Ovary (tissue), 3 donors: ENCODE results near the gene KRTAP10-2.

ENCODE experiments used
- POLR2A ChIP-seq: fragments of 450-650 bp; IDR thresholded peaks from one replicate; pipeline ENCODE4 v1.6.1; 2017; ENCODE audit warnings: antibody characterized with exemption, mild to moderate bottlenecking, moderate library complexity
- TF ChIP-seq, protein P1 (sequence below), 3 donors: fragments of 450-650 bp in 2 of 3; fragments of 200-600 bp in 1 of 3; IDR thresholded peaks; one replicate each; pipeline versions ENCODE4 v1.5.1 to v1.8.0; 2016 to 2022; ENCODE audit warnings: antibody characterized with exemption in 3 of 3, mild to moderate bottlenecking in 1 of 3
- donor health status: DM: no; HTN: no; CAD: no.

- TF ChIP-seq, protein P1, sequence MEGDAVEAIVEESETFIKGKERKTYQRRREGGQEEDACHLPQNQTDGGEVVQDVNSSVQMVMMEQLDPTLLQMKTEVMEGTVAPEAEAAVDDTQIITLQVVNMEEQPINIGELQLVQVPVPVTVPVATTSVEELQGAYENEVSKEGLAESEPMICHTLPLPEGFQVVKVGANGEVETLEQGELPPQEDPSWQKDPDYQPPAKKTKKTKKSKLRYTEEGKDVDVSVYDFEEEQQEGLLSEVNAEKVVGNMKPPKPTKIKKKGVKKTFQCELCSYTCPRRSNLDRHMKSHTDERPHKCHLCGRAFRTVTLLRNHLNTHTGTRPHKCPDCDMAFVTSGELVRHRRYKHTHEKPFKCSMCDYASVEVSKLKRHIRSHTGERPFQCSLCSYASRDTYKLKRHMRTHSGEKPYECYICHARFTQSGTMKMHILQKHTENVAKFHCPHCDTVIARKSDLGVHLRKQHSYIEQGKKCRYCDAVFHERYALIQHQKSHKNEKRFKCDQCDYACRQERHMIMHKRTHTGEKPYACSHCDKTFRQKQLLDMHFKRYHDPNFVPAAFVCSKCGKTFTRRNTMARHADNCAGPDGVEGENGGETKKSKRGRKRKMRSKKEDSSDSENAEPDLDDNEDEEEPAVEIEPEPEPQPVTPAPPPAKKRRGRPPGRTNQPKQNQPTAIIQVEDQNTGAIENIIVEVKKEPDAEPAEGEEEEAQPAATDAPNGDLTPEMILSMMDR (IDR thresholded peaks at IDR 0.05), result no peak
- TF ChIP-seq POLR2A, result no peak
These were observed 39.4 kb downstream of the KRTAP10-2 start for GRCh38 chr21:44511938-44512275.
